Neural cell (in vitro differentiated cells): ENCODE data around the gene ADAMTS2. TPM values are rescaled to one million over a fixed set of nuclear protein-coding genes. Genes with fewer than 3 reads are reported as not detected.

Source experiments
- H2AFZ ChIP-seq: fragments of 200-600, 300-800 bp; sonication (generic), shearing (Covaris generic); 2 replicates; pipeline ENCODE4 v1.6.0; 2014; ENCODE audit warnings: low read depth, mild to moderate bottlenecking, antibody characterized with exemption, low read length, moderate library complexity
- H3F3A ChIP-seq: fragments of 200-600 bp; shearing (Covaris generic); 2 replicates; pipeline ENCODE4 v1.6.1; 2016; ENCODE audit warnings: mild to moderate bottlenecking, moderate library complexity, mixed read lengths, antibody characterized with exemption, low read length; ENCODE audit not compliant: insufficient read depth, poor library complexity, severe bottlenecking
- H3K27ac ChIP-seq: fragments of 200-600, 300-800 bp; sonication (generic), shearing (Covaris generic); 2 replicates; pipeline ENCODE4 v1.5.1; 2014; ENCODE audit warnings: mild to moderate bottlenecking, low read length, moderate library complexity
- H3K27me3 ChIP-seq: fragments of 300-800, 200-600 bp; sonication (generic), shearing (Covaris generic); 2 replicates; pipeline ENCODE4 v1.6.0; 2014; ENCODE audit warnings: mild to moderate bottlenecking, low read depth, low read length, moderate library complexity; ENCODE audit not compliant: insufficient read depth
- H3K36me3 ChIP-seq: fragments of 300-800, 200-600 bp; sonication (generic), shearing (Covaris generic); 2 replicates; pipeline ENCODE4 v1.5.1; 2014; ENCODE audit warnings: mild to moderate bottlenecking, antibody characterized with exemption, low read length, moderate library complexity; ENCODE audit not compliant: insufficient read depth
- H3K4me2 ChIP-seq: fragments of 300-800, 200-600 bp; sonication (generic), shearing (Covaris generic); 2 replicates; pipeline ENCODE4 v1.6.0; 2014; ENCODE audit warnings: mild to moderate bottlenecking, low read length
- H3K4me3 ChIP-seq: fragments of 300-800, 200-600 bp; sonication (generic), shearing (Covaris generic); 2 replicates; pipeline ENCODE4 v1.5.1; 2014; ENCODE audit warnings: mild to moderate bottlenecking, low read length, moderate library complexity
- H3K79me2 ChIP-seq: fragments of 200-600 bp; shearing (Covaris generic); replicated peaks from 2 replicates; pipeline ENCODE4 v1.6.0; 2014; ENCODE audit warnings: mild to moderate bottlenecking, low read length, moderate library complexity; ENCODE audit not compliant: insufficient read depth
- H3K9ac ChIP-seq: fragments of 300-800, 200-600 bp; sonication (generic), shearing (Covaris generic); 2 replicates; pipeline ENCODE4 v1.6.1; 2016; ENCODE audit warnings: mild to moderate bottlenecking, low read length, mixed read lengths
- H3K9me2 ChIP-seq: fragments of 200-600 bp; shearing (Covaris generic); 2 replicates; pipeline ENCODE4 v1.6.1; 2016; ENCODE audit warnings: mild to moderate bottlenecking, low read length, mixed read lengths; ENCODE audit not compliant: insufficient read depth
- H3K9me3 ChIP-seq: fragments of 200-600, 300-800 bp; sonication (generic), shearing (Covaris generic); 2 replicates; pipeline ENCODE4 v1.6.1; 2016; ENCODE audit warnings: mild to moderate bottlenecking, mixed run types, low read length, moderate library complexity, mixed read lengths
- H4K20me1 ChIP-seq: fragments of 200-600 bp; shearing (Covaris generic); 2 replicates; pipeline ENCODE4 v1.6.1; 2016; ENCODE audit warnings: mild to moderate bottlenecking, mixed run types; ENCODE audit not compliant: insufficient read depth
- CTCF ChIP-seq: fragments of 450-650 bp; IDR thresholded peaks from 2 replicates; pipeline ENCODE4 v1.5.1; 2014; ENCODE audit warnings: antibody characterized with exemption, mild to moderate bottlenecking, moderate library complexity; ENCODE audit not compliant: poor library complexity, severe bottlenecking
- EZH2 ChIP-seq: fragments of 200-600, 300-800 bp; shearing (Covaris generic), sonication (generic); IDR thresholded peaks from 2 replicates; pipeline ENCODE4 v1.6.1; 2014; ENCODE audit warnings: antibody characterized with exemption, low read length, borderline replicate concordance, mild to moderate bottlenecking; ENCODE audit not compliant: insufficient read depth, poor library complexity, severe bottlenecking
- MXI1 ChIP-seq: fragments of 450-650 bp; conservative IDR thresholded peaks from 2 replicates; pipeline ENCODE4 v1.6.1; 2014; ENCODE audit warnings: antibody characterized with exemption, mild to moderate bottlenecking; ENCODE audit not compliant: poor library complexity, severe bottlenecking
- POLR2AphosphoS5 ChIP-seq: IDR thresholded peaks from 2 replicates; pipeline ENCODE4 v1.6.1; 2012
- RAD21 ChIP-seq: fragments of 450-650 bp; conservative IDR thresholded peaks from 2 replicates; pipeline ENCODE4 v1.6.1; 2014; ENCODE audit warnings: antibody characterized with exemption, mild to moderate bottlenecking, moderate library complexity
- TAF1 ChIP-seq: IDR thresholded peaks from 2 replicates; pipeline ENCODE4 v1.6.1; 2012; ENCODE audit warnings: low read depth
- polyA plus RNA-seq: library from polyadenylated mRNA; depleted of rRNA; stranded (reverse); fragments of >200 nt; gene quantifications from 2 replicates; pipeline ENCODE4 v1.2.3, GENCODE V29; 2014

Gene ADAMTS2
- polyA plus RNA-seq, 1 donor from 2014 or later: 0.61 TPM

DNA sequence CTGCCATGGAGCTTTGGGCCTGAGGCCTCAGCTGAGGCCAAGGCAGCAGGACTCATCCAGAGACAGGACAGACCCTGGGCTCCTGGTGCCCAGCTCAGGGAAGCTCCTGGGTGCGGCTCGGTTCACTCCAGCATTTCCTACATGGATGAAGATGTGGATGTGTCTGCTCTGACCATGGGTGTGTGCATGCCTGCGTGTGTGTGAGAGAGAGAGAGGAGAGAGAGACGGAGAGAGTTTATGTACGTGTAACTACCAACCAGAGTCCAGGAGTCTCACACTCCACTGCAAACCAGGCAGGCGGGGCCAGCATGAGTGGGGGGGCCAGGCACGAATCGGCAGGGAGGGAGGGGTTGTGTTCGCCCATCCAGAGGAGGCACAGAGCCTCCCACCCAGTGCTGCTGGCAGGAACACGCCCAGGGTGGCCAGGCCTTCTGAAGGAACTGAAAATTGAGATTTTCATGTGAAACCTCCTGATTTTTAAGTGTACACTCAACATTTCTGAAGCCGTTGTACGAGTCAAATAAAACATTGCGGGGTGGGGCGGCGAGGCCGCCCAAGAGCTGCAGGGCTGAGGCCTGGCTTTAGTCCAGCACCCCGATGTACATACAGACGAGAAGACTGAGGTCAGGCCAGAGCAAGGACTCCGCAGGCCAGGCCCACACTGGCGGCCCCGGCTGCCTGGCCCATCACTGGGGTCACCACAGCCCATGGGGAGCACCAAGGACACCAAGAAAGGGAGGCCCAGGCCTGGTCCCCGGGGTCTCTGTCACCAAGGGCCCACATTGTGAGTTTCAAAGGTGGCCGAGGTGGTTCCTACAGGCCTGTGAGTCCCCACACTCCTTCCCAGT is 88.7 kb downstream of the ADAMTS2 start:
- Histone ChIP-seq H3K9me3 (no peaks in the 10 kb centered on the region), H4K20me1 (no peaks in the 10 kb centered on the region), H3K4me2 (no peak overlapping the region), H3F3A (no peaks in the 10 kb centered on the region), H3K27me3 (no peaks in the 10 kb centered on the region), H3K36me3 (no peaks in the 10 kb centered on the region), H3K79me2 (no peaks in the 10 kb centered on the region), H3K27ac (no peak overlapping the region), H3K9ac (no peak overlapping the region), H3K4me3 (no peak overlapping the region), H3K9me2 (no peaks in the 10 kb centered on the region), H2AFZ (no peak overlapping the region)
- TF ChIP-seq CTCF (no peak), TAF1 (no peak), POLR2AphosphoS5 (no peak)

- no peaks in the 10 kb centered on the region for H3K79me2 ChIP-seq
Observed at GRCh38 chr5:179255527-179256327, 89.5 kb downstream of the ADAMTS2 start.

More at GRCh38 chr5:179255527-179256327, 89.5 kb downstream of the ADAMTS2 start:
- H3K9me2 ChIP-seq: no peaks in the 10 kb centered on the region
- no peak for TF ChIP-seq CTCF
- TF ChIP-seq RAD21: no peak
- no peak for TF ChIP-seq EZH2
- no peak for TF ChIP-seq MXI1
- TF ChIP-seq POLR2AphosphoS5: no peak
- H4K20me1 ChIP-seq: no peaks in the 10 kb centered on the region
- H3K27ac ChIP-seq: no peak overlapping the region
- H2AFZ ChIP-seq: no peak overlapping the region
- no peaks in the 10 kb centered on the region for H3K27me3 ChIP-seq
- H3K36me3 ChIP-seq: no peaks in the 10 kb centered on the region
- H3K4me3 ChIP-seq: no peak overlapping the region
- H3F3A ChIP-seq: no peaks in the 10 kb centered on the region
- no peaks in the 10 kb centered on the region for H3K9me3 ChIP-seq
- no peak overlapping the region for H3K9ac ChIP-seq
- H3K4me2 ChIP-seq: no peak overlapping the region
